HCT116 (cell line): ENCODE results near the gene CLN6. TPM values are rescaled to one million over a fixed set of nuclear protein-coding genes. Genes with fewer than 3 reads are reported as not detected.

Experiments used
- ATAC-seq: fragments of 200-7000 bp; cut with Tn5 transposase; 2 replicates; pipeline ENCODE4 v1.9.1; 2020; ENCODE audit warnings: mild to moderate bottlenecking, moderate library complexity
- BruUV-seq: library from RNA; stranded (reverse); fragments of 400-500 nt; replicated peaks from 2 replicates; lab custom pipeline; 2021; lab: Mats Ljungman, UMichigan
- CTCF ChIA-PET: fragments of 300-600 bp; sonication (Branson Sonifier 250); formaldehyde crosslinking; loops from one replicate; lab custom pipeline; 2021; ENCODE audit warnings: antibody characterized with exemption; lab: Charles Lee
- POLR2A ChIA-PET: fragments of 300-600, 350-600 bp; sonication (Branson Sonifier 250); formaldehyde crosslinking; loops from one replicate; lab custom pipeline; 2021; ENCODE audit warnings: antibody characterized with exemption; lab: Charles Lee
- RAD21 ChIA-PET, 2 experiments: fragments of 300-600 bp; sonication (Branson Sonifier 250); formaldehyde crosslinking; loops; one replicate each; lab custom pipeline; 2023; ENCODE audit warnings: low total read pairs in 2 of 2; ENCODE audit not compliant: uncharacterized antibody in 2 of 2, unreplicated experiment in 2 of 2, low non-redundant PET in 1 of 2; lab: Charles Lee
- DNase-seq: peaks from one replicate; pipeline ENCODE4 v3.0.0-alpha.2; 2010; ENCODE audit warnings: low read depth, low spot score
- H2AFZ ChIP-seq: fragments of 200-600 bp; shearing (Covaris generic), sonication (generic); 2 replicates; pipeline ENCODE4 v1.6.1; 2017; ENCODE audit warnings: low read depth, mixed run types, mixed read lengths, antibody characterized with exemption, low read length; ENCODE audit not compliant: poor library complexity, severe bottlenecking
- H3K27ac ChIP-seq: 2 replicates; pipeline ENCODE4 v1.5.1; 2012; ENCODE audit warnings: low read depth, low read length
- H3K27me3 ChIP-seq: fragments of 200-600 bp; sonication (generic); 2 replicates; pipeline ENCODE4 v1.6.1; 2016; ENCODE audit warnings: mixed run types, low read length, mixed read lengths; ENCODE audit not compliant: insufficient read depth
- H3K36me3 ChIP-seq, 2 experiments: fragments of 200-500 bp in 1 of 2; fragments of 200-600 bp in 1 of 2; sonication (Bioruptor generic) in 1 of 2; sonication (generic) in 1 of 2; 2 replicates each; pipeline versions ENCODE4 v1.5.1 to v1.6.1; 2014 to 2016; ENCODE audit warnings: low read length in 2 of 2, inconsistent platforms in 1 of 2, mixed read lengths in 1 of 2, mixed run types in 1 of 2; ENCODE audit not compliant: insufficient read depth in 2 of 2, control insufficient read depth in 1 of 2
- H3K4me1 ChIP-seq, 2 experiments: fragments of 200-600 bp in 1 of 2; sonication (generic) in 1 of 2; 2 replicates each; pipeline versions ENCODE4 v1.5.1 to v1.6.1; 2012 to 2017; ENCODE audit warnings: low read length in 2 of 2, inconsistent platforms in 1 of 2, mild to moderate bottlenecking in 1 of 2, mixed read lengths in 1 of 2, mixed run types in 1 of 2, moderate library complexity in 1 of 2; ENCODE audit not compliant: insufficient read depth in 2 of 2, control insufficient read depth in 1 of 2
- H3K4me2 ChIP-seq: fragments of 200-600 bp; sonication (generic); 2 replicates; pipeline ENCODE4 v1.6.1; 2017; ENCODE audit warnings: mixed run types, low read length, mixed read lengths
- H3K4me3 ChIP-seq, 2 experiments: fragments of 200-600 bp in 1 of 2; sonication (generic) in 1 of 2; replicated peaks in 1 of 2; 2 replicates each; pipeline ENCODE4 v1.5.1; 2011 to 2016; ENCODE audit warnings: low read length in 2 of 2, control low read depth in 1 of 2, low read depth in 1 of 2, mild to moderate bottlenecking in 1 of 2, mixed read lengths in 1 of 2, mixed run types in 1 of 2
- H3K79me2 ChIP-seq: fragments of 200-600 bp; sonication (generic); 2 replicates; pipeline ENCODE4 v1.6.1; 2017; ENCODE audit warnings: mild to moderate bottlenecking, mixed run types, low read length, moderate library complexity, mixed read lengths; ENCODE audit not compliant: insufficient read depth
- H3K9ac ChIP-seq: fragments of 200-600 bp; sonication (generic); 2 replicates; pipeline ENCODE4 v1.6.1; 2016; ENCODE audit warnings: low read length, mixed read lengths
- H3K9me2 ChIP-seq: fragments of 200-600 bp; sonication (generic), shearing (Covaris generic); 2 replicates; pipeline ENCODE4 v1.6.1; 2017; ENCODE audit warnings: mixed run types, mild to moderate bottlenecking, moderate library complexity; ENCODE audit not compliant: insufficient read depth
- H3K9me3 ChIP-seq, 2 experiments: fragments of 200-500 bp in 1 of 2; fragments of 200-600 bp in 1 of 2; sonication (Bioruptor generic) in 1 of 2; sonication (generic) in 1 of 2; 2 replicates each; pipeline ENCODE4 v1.6.1; 2014 to 2017; ENCODE audit warnings: low read length in 2 of 2, mixed read lengths in 2 of 2, inconsistent platforms in 1 of 2, low read depth in 1 of 2, mild to moderate bottlenecking in 1 of 2, mixed run types in 1 of 2, moderate library complexity in 1 of 2; ENCODE audit not compliant: control insufficient read depth in 1 of 2, insufficient read depth in 1 of 2
- H4K20me1 ChIP-seq: fragments of 200-600 bp; sonication (generic), shearing (Covaris generic); 2 replicates; pipeline ENCODE4 v1.6.1; 2017; ENCODE audit warnings: mixed run types, mild to moderate bottlenecking, moderate library complexity; ENCODE audit not compliant: insufficient read depth
- CBX3 ChIP-seq: IDR thresholded peaks from 2 replicates; pipeline ENCODE4 v1.6.1; 2012; ENCODE audit warnings: low read depth
- CEBPB ChIP-seq: IDR thresholded peaks from 2 replicates; pipeline ENCODE4 v1.6.1; 2012; ENCODE audit warnings: low read depth
- EGR1 ChIP-seq: IDR thresholded peaks from 2 replicates; pipeline ENCODE4 v1.6.1; 2012; ENCODE audit warnings: low read depth
- ELF1 ChIP-seq: IDR thresholded peaks from 2 replicates; pipeline ENCODE4 v1.6.1; 2012; ENCODE audit warnings: low read depth, borderline replicate concordance
- EZH2phosphoT487 ChIP-seq: fragments of 200-600 bp; IDR thresholded peaks from 2 replicates; pipeline ENCODE4 v1.6.1; 2018; ENCODE audit warnings: antibody characterized with exemption, borderline replicate concordance
- FOSL1 ChIP-seq: IDR thresholded peaks from 2 replicates; pipeline ENCODE4 v1.6.1; 2012; ENCODE audit warnings: low read depth
- POLR2AphosphoS5 ChIP-seq: IDR thresholded peaks from 2 replicates; pipeline ENCODE4 v1.6.1; 2011; ENCODE audit warnings: mild to moderate bottlenecking, low read depth, low read length, moderate library complexity
- RAD21 ChIP-seq: IDR thresholded peaks from 2 replicates; pipeline ENCODE4 v1.6.1; 2012; ENCODE audit warnings: low read depth, mild to moderate bottlenecking
- SP1 ChIP-seq: IDR thresholded peaks from 2 replicates; pipeline ENCODE4 v1.6.1; 2012; ENCODE audit warnings: low read depth
- SRF ChIP-seq: IDR thresholded peaks from 2 replicates; pipeline ENCODE4 v1.6.1; 2012; ENCODE audit warnings: low read depth
- YY1 ChIP-seq: IDR thresholded peaks from 2 replicates; pipeline ENCODE4 v1.6.1; 2011; ENCODE audit warnings: low read length, low read depth, moderate library complexity, mild to moderate bottlenecking; ENCODE audit not compliant: insufficient replicate concordance; ENCODE audit errors: extremely low read depth
- intact Hi-C: fragments of 100-400 bp; cut with micrococcal nuclease; formaldehyde crosslinking; loops from 2 replicates; pipeline ENCODE4 v1.10.0; 2022
- total RNA-seq: library from RNA; stranded (reverse); gene quantifications from one replicate; pipeline ENCODE4 v1.2.1, GENCODE V29; 2021; ENCODE audit not compliant: unreplicated experiment
- TF ChIP-seq, protein P1 (sequence below): IDR thresholded peaks from 2 replicates; pipeline ENCODE4 v1.6.1; 2012; ENCODE audit warnings: low read depth
- TF ChIP-seq, protein P2 (sequence below), 3 experiments: fragments of 200-600 bp in 1 of 3; sonication (generic) in 1 of 3; IDR thresholded peaks in 2 of 3; conservative IDR thresholded peaks in 1 of 3; 2 replicates each; pipeline ENCODE4 v1.5.1; 2012 to 2017; ENCODE audit warnings: low read depth in 2 of 3, low read length in 2 of 3, antibody characterized with exemption in 1 of 3, borderline replicate concordance in 1 of 3, control low read depth in 1 of 3, mild to moderate bottlenecking in 1 of 3, mixed read lengths in 1 of 3, mixed run types in 1 of 3, moderate library complexity in 1 of 3; ENCODE audit not compliant: insufficient read depth in 1 of 3
- TF ChIP-seq, protein P3 (sequence below): IDR thresholded peaks from 2 replicates; pipeline ENCODE4 v1.6.1; 2012

The CLN6 gene
- total RNA-seq, 1 experiment from 2014 or later, result 44.1 TPM

DNA sequence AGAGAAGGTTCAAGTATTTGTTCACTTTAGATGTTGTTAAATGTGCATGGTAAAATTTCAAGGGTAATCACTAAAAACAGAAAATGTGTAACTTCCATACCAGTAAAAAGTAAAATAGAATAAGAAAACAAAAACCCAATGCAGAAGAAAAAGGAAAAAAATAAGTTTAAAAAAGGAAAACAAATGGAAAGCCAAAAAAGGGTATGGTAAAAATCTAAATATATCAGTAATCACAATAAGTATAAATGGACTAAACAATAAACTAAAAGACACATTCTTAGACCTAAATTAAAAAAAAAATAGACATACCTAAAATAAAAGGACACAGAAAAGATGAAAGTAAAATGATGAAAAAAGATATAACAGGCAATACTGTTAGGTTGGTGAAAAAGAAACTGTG lies 9.5 kb upstream of the CLN6 start:
- no peaks in the 10 kb centered on the region for H3K27me3 ChIP-seq
- intact Hi-C loops, result no loop called here
- RAD21 ChIA-PET, result no interaction called here
- H3K4me1 ChIP-seq, result peaks cover 0 to 5% of the 10 kb centered on the region in 2 experiments; a peak in 1 of 4 replicates
- no peaks in the 10 kb centered on the region for H3K36me3 ChIP-seq
- ATAC-seq, result no peak
- H3K4me2 ChIP-seq, result no peak overlapping the region
- TF ChIP-seq YY1 (no peak), SRF (no peak), ELF1 (no peak), RAD21 (no peak)
- TF ChIP-seq, protein P1, sequence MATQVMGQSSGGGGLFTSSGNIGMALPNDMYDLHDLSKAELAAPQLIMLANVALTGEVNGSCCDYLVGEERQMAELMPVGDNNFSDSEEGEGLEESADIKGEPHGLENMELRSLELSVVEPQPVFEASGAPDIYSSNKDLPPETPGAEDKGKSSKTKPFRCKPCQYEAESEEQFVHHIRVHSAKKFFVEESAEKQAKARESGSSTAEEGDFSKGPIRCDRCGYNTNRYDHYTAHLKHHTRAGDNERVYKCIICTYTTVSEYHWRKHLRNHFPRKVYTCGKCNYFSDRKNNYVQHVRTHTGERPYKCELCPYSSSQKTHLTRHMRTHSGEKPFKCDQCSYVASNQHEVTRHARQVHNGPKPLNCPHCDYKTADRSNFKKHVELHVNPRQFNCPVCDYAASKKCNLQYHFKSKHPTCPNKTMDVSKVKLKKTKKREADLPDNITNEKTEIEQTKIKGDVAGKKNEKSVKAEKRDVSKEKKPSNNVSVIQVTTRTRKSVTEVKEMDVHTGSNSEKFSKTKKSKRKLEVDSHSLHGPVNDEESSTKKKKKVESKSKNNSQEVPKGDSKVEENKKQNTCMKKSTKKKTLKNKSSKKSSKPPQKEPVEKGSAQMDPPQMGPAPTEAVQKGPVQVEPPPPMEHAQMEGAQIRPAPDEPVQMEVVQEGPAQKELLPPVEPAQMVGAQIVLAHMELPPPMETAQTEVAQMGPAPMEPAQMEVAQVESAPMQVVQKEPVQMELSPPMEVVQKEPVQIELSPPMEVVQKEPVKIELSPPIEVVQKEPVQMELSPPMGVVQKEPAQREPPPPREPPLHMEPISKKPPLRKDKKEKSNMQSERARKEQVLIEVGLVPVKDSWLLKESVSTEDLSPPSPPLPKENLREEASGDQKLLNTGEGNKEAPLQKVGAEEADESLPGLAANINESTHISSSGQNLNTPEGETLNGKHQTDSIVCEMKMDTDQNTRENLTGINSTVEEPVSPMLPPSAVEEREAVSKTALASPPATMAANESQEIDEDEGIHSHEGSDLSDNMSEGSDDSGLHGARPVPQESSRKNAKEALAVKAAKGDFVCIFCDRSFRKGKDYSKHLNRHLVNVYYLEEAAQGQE, result no peak
- H3K79me2 ChIP-seq, result no peaks in the 10 kb centered on the region
- no peaks in the 10 kb centered on the region for H4K20me1 ChIP-seq
- BruUV-seq, result no TSS peak
- no peak overlapping the region for H2AFZ ChIP-seq
- POLR2A ChIA-PET, result no interaction called here
- H3K9me2 ChIP-seq, result no peaks in the 10 kb centered on the region
- no peak for DNase-seq
- no peak overlapping the region for H3K27ac ChIP-seq
- CTCF ChIA-PET, result no interaction called here
- H3K9me3 ChIP-seq, result no peaks in the 10 kb centered on the region
- H3K4me3 ChIP-seq, result no peak overlapping the region
- no peak overlapping the region for H3K9ac ChIP-seq

DNA sequence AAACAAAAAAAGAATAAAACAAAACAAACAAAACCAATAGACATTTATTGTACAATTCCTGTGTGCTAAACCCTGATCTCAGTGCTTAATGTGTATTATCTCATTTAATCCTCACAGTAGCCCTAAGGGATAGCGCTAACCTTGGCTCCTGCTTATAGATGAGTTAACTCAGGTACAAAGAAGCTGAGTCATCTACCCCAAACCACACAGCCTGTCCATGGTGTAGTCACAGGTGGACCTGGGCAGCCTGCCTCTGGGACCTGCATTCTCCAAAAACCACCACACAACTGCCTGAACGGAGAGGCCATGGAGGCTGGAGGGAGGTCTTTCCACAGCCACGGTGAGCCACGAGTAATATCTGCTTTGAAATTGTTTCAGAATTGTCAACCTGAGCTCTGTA lies 5.5 kb upstream of the CLN6 start:
- ChIA-PET CTCF (no interaction called here), RAD21 (no interaction called here), POLR2A (interaction anchor here (0.6 kb wide), 1 partner anchor 34 kb away, joined by 3 read pairs; no protein-coding TSS in a partner anchor)
- Histone ChIP-seq H3K79me2 (no peaks in the 10 kb centered on the region), H3K4me2 (no peak overlapping the region; the same call in 1 of the 2 replicates), H3K4me1 (peaks cover 4 to 12% of the 10 kb centered on the region in 2 experiments; a peak in 3 of 4 replicates), H3K27me3 (no peaks in the 10 kb centered on the region), H4K20me1 (no peaks in the 10 kb centered on the region), H3K4me3 (no peak overlapping the region), H3K27ac (no peak overlapping the region), H2AFZ (no peak overlapping the region), H3K36me3 (no peaks in the 10 kb centered on the region), H3K9me2 (no peaks in the 10 kb centered on the region), H3K9ac (no peak overlapping the region), H3K9me3 (no peaks in the 10 kb centered on the region)
- TF ChIP-seq FOSL1, result no peak
- TF ChIP-seq POLR2AphosphoS5, result no peak
- TF ChIP-seq SRF, result no peak
- TF ChIP-seq SP1, result no peak
- TF ChIP-seq CEBPB, result no peak
- TF ChIP-seq EZH2phosphoT487, result no peak
- no peak for TF ChIP-seq CBX3
- TF ChIP-seq, protein P2, sequence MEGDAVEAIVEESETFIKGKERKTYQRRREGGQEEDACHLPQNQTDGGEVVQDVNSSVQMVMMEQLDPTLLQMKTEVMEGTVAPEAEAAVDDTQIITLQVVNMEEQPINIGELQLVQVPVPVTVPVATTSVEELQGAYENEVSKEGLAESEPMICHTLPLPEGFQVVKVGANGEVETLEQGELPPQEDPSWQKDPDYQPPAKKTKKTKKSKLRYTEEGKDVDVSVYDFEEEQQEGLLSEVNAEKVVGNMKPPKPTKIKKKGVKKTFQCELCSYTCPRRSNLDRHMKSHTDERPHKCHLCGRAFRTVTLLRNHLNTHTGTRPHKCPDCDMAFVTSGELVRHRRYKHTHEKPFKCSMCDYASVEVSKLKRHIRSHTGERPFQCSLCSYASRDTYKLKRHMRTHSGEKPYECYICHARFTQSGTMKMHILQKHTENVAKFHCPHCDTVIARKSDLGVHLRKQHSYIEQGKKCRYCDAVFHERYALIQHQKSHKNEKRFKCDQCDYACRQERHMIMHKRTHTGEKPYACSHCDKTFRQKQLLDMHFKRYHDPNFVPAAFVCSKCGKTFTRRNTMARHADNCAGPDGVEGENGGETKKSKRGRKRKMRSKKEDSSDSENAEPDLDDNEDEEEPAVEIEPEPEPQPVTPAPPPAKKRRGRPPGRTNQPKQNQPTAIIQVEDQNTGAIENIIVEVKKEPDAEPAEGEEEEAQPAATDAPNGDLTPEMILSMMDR (IDR thresholded peaks at IDR 0.05 in 2 of 3, conservative IDR thresholded peaks at IDR 0.05 in 1 of 3; ENCODE audit: borderline replicate concordance in 1 of 3, insufficient read depth in 1 of 3, low read depth in 2 of 3, low read length in 2 of 3), result no peak
- TF ChIP-seq, protein P3, sequence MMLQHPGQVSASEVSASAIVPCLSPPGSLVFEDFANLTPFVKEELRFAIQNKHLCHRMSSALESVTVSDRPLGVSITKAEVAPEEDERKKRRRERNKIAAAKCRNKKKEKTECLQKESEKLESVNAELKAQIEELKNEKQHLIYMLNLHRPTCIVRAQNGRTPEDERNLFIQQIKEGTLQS, result no peak
- TF ChIP-seq EGR1, result no peak
- BruUV-seq, result no TSS peak
- DNase-seq (no peak), ATAC-seq (peak; percentile 56; the same call in 1 of the 2 replicates)
- intact Hi-C loops, result no loop called here
